HCT116 (cell line): ENCODE data around the gene STRAP. TPM values are rescaled to one million over a fixed set of nuclear protein-coding genes. Genes with fewer than 3 reads are reported as not detected.

ENCODE experiments used
- ATAC-seq: fragments of 200-7000 bp; cut with Tn5 transposase; 2 replicates; pipeline ENCODE4 v1.9.1; 2020; ENCODE audit warnings: mild to moderate bottlenecking, moderate library complexity
- BruUV-seq: library from RNA; stranded (reverse); fragments of 400-500 nt; replicated peaks from 2 replicates; lab custom pipeline; 2021; lab: Mats Ljungman, UMichigan
- CTCF ChIA-PET: fragments of 300-600 bp; sonication (Branson Sonifier 250); formaldehyde crosslinking; loops from one replicate; lab custom pipeline; 2021; ENCODE audit warnings: antibody characterized with exemption; lab: Charles Lee
- POLR2A ChIA-PET: fragments of 300-600, 350-600 bp; sonication (Branson Sonifier 250); formaldehyde crosslinking; loops from one replicate; lab custom pipeline; 2021; ENCODE audit warnings: antibody characterized with exemption; lab: Charles Lee
- RAD21 ChIA-PET, 2 experiments: fragments of 300-600 bp; sonication (Branson Sonifier 250); formaldehyde crosslinking; loops; one replicate each; lab custom pipeline; 2023; ENCODE audit warnings: low total read pairs in 2 of 2; ENCODE audit not compliant: uncharacterized antibody in 2 of 2, unreplicated experiment in 2 of 2, low non-redundant PET in 1 of 2; lab: Charles Lee
- DNase-seq: peaks from one replicate; pipeline ENCODE4 v3.0.0-alpha.2; 2010; ENCODE audit warnings: low read depth, low spot score
- H2AFZ ChIP-seq: fragments of 200-600 bp; shearing (Covaris generic), sonication (generic); 2 replicates; pipeline ENCODE4 v1.6.1; 2017; ENCODE audit warnings: low read depth, mixed run types, mixed read lengths, antibody characterized with exemption, low read length; ENCODE audit not compliant: poor library complexity, severe bottlenecking
- H3K27ac ChIP-seq: 2 replicates; pipeline ENCODE4 v1.5.1; 2012; ENCODE audit warnings: low read depth, low read length
- H3K27me3 ChIP-seq: fragments of 200-600 bp; sonication (generic); 2 replicates; pipeline ENCODE4 v1.6.1; 2016; ENCODE audit warnings: mixed run types, low read length, mixed read lengths; ENCODE audit not compliant: insufficient read depth
- H3K36me3 ChIP-seq, 2 experiments: fragments of 200-500 bp in 1 of 2; fragments of 200-600 bp in 1 of 2; sonication (Bioruptor generic) in 1 of 2; sonication (generic) in 1 of 2; 2 replicates each; pipeline versions ENCODE4 v1.5.1 to v1.6.1; 2014 to 2016; ENCODE audit warnings: low read length in 2 of 2, inconsistent platforms in 1 of 2, mixed read lengths in 1 of 2, mixed run types in 1 of 2; ENCODE audit not compliant: insufficient read depth in 2 of 2, control insufficient read depth in 1 of 2
- H3K4me1 ChIP-seq, 2 experiments: fragments of 200-600 bp in 1 of 2; sonication (generic) in 1 of 2; 2 replicates each; pipeline versions ENCODE4 v1.5.1 to v1.6.1; 2012 to 2017; ENCODE audit warnings: low read length in 2 of 2, inconsistent platforms in 1 of 2, mild to moderate bottlenecking in 1 of 2, mixed read lengths in 1 of 2, mixed run types in 1 of 2, moderate library complexity in 1 of 2; ENCODE audit not compliant: insufficient read depth in 2 of 2, control insufficient read depth in 1 of 2
- H3K4me2 ChIP-seq: fragments of 200-600 bp; sonication (generic); 2 replicates; pipeline ENCODE4 v1.6.1; 2017; ENCODE audit warnings: mixed run types, low read length, mixed read lengths
- H3K4me3 ChIP-seq, 2 experiments: fragments of 200-600 bp in 1 of 2; sonication (generic) in 1 of 2; replicated peaks in 1 of 2; 2 replicates each; pipeline ENCODE4 v1.5.1; 2011 to 2016; ENCODE audit warnings: low read length in 2 of 2, control low read depth in 1 of 2, low read depth in 1 of 2, mild to moderate bottlenecking in 1 of 2, mixed read lengths in 1 of 2, mixed run types in 1 of 2
- H3K79me2 ChIP-seq: fragments of 200-600 bp; sonication (generic); 2 replicates; pipeline ENCODE4 v1.6.1; 2017; ENCODE audit warnings: mild to moderate bottlenecking, mixed run types, low read length, moderate library complexity, mixed read lengths; ENCODE audit not compliant: insufficient read depth
- H3K9ac ChIP-seq: fragments of 200-600 bp; sonication (generic); 2 replicates; pipeline ENCODE4 v1.6.1; 2016; ENCODE audit warnings: low read length, mixed read lengths
- H3K9me2 ChIP-seq: fragments of 200-600 bp; sonication (generic), shearing (Covaris generic); 2 replicates; pipeline ENCODE4 v1.6.1; 2017; ENCODE audit warnings: mixed run types, mild to moderate bottlenecking, moderate library complexity; ENCODE audit not compliant: insufficient read depth
- H3K9me3 ChIP-seq, 2 experiments: fragments of 200-500 bp in 1 of 2; fragments of 200-600 bp in 1 of 2; sonication (Bioruptor generic) in 1 of 2; sonication (generic) in 1 of 2; 2 replicates each; pipeline ENCODE4 v1.6.1; 2014 to 2017; ENCODE audit warnings: low read length in 2 of 2, mixed read lengths in 2 of 2, inconsistent platforms in 1 of 2, low read depth in 1 of 2, mild to moderate bottlenecking in 1 of 2, mixed run types in 1 of 2, moderate library complexity in 1 of 2; ENCODE audit not compliant: control insufficient read depth in 1 of 2, insufficient read depth in 1 of 2
- H4K20me1 ChIP-seq: fragments of 200-600 bp; sonication (generic), shearing (Covaris generic); 2 replicates; pipeline ENCODE4 v1.6.1; 2017; ENCODE audit warnings: mixed run types, mild to moderate bottlenecking, moderate library complexity; ENCODE audit not compliant: insufficient read depth
- CEBPB ChIP-seq: IDR thresholded peaks from 2 replicates; pipeline ENCODE4 v1.6.1; 2012; ENCODE audit warnings: low read depth
- CTCF ChIP-seq, 3 experiments: fragments of 200-600 bp in 1 of 3; sonication (generic) in 1 of 3; IDR thresholded peaks in 2 of 3; conservative IDR thresholded peaks in 1 of 3; 2 replicates each; pipeline ENCODE4 v1.5.1; 2012 to 2017; ENCODE audit warnings: low read depth in 2 of 3, low read length in 2 of 3, antibody characterized with exemption in 1 of 3, borderline replicate concordance in 1 of 3, control low read depth in 1 of 3, mild to moderate bottlenecking in 1 of 3, mixed read lengths in 1 of 3, mixed run types in 1 of 3, moderate library complexity in 1 of 3; ENCODE audit not compliant: insufficient read depth in 1 of 3
- EGR1 ChIP-seq: IDR thresholded peaks from 2 replicates; pipeline ENCODE4 v1.6.1; 2012; ENCODE audit warnings: low read depth
- ELF1 ChIP-seq: IDR thresholded peaks from 2 replicates; pipeline ENCODE4 v1.6.1; 2012; ENCODE audit warnings: low read depth, borderline replicate concordance
- EZH2 ChIP-seq: fragments of 200-600 bp; sonication (generic); IDR thresholded peaks from 2 replicates; pipeline ENCODE4 v1.6.1; 2017; ENCODE audit warnings: antibody characterized with exemption, mixed run types
- FOSL1 ChIP-seq: IDR thresholded peaks from 2 replicates; pipeline ENCODE4 v1.6.1; 2012; ENCODE audit warnings: low read depth
- JUND ChIP-seq: IDR thresholded peaks from 2 replicates; pipeline ENCODE4 v1.6.1; 2012
- MAX ChIP-seq: IDR thresholded peaks from 2 replicates; pipeline ENCODE4 v1.6.1; 2012
- POLR2A ChIP-seq: IDR thresholded peaks from 2 replicates; pipeline ENCODE4 v1.7.0; 2011; ENCODE audit warnings: borderline replicate concordance; ENCODE audit not compliant: insufficient read depth, insufficient read length; ENCODE audit errors: extremely low read depth
- RAD21 ChIP-seq: IDR thresholded peaks from 2 replicates; pipeline ENCODE4 v1.6.1; 2012; ENCODE audit warnings: low read depth, mild to moderate bottlenecking
- SP1 ChIP-seq: IDR thresholded peaks from 2 replicates; pipeline ENCODE4 v1.6.1; 2012; ENCODE audit warnings: low read depth
- SRF ChIP-seq: IDR thresholded peaks from 2 replicates; pipeline ENCODE4 v1.6.1; 2012; ENCODE audit warnings: low read depth
- ZFX ChIP-seq: fragments of 450-650 bp; IDR thresholded peaks from 2 replicates; pipeline ENCODE4 v1.6.1; 2017
- ZNF274 ChIP-seq: fragments of 200-500 bp; sonication (Bioruptor generic); IDR thresholded peaks from 2 replicates; pipeline ENCODE4 v1.6.1; 2014; ENCODE audit warnings: mild to moderate bottlenecking, low read depth, low read length, inconsistent platforms
- intact Hi-C: fragments of 100-400 bp; cut with micrococcal nuclease; formaldehyde crosslinking; loops from 2 replicates; pipeline ENCODE4 v1.10.0; 2022
- total RNA-seq: library from RNA; stranded (reverse); gene quantifications from one replicate; pipeline ENCODE4 v1.2.1, GENCODE V29; 2021; ENCODE audit not compliant: unreplicated experiment

The STRAP gene
- total RNA-seq, 1 experiment from 2014 or later = 156 TPM

GRCh38 chr12:15936751-15937150 is 54.6 kb downstream of the STRAP start:
- no peak overlapping the region for H3K9ac ChIP-seq
- intact Hi-C loops = no loop called here
- no peak overlapping the region for H2AFZ ChIP-seq
- no peaks in the 10 kb centered on the region for H3K9me3 ChIP-seq
- TF ChIP-seq RAD21 (no peak), MAX (no peak), POLR2A (no peak), CEBPB (no peak), ELF1 (no peak), CTCF (IDR thresholded peaks at IDR 0.05 in 2 of 3, conservative IDR thresholded peaks at IDR 0.05 in 1 of 3; ENCODE audit: borderline replicate concordance in 1 of 3, insufficient read depth in 1 of 3, low read depth in 2 of 3, low read length in 2 of 3) (no peak), FOSL1 (no peak), ZNF274 (no peak), ZFX (no peak), JUND (no peak), SRF (no peak), SP1 (no peak), EGR1 (no peak), EZH2 (no peak)
- no TSS peak for BruUV-seq
- H3K4me2 ChIP-seq = no peak overlapping the region
- ATAC-seq = no peak
- H3K27ac ChIP-seq = no peak overlapping the region
- RAD21 ChIA-PET = no interaction called here
- no peaks in the 10 kb centered on the region; the same call in 1 of the 2 replicates for H3K79me2 ChIP-seq
- H4K20me1 ChIP-seq = no peaks in the 10 kb centered on the region
- no peaks in the 10 kb centered on the region for H3K9me2 ChIP-seq
- no peak for DNase-seq
- H3K4me3 ChIP-seq = no peak overlapping the region
- no peaks in the 10 kb centered on the region for H3K27me3 ChIP-seq
- peaks cover 1 to 10% of the 10 kb centered on the region in 2 experiments; a peak in 3 of 4 replicates for H3K4me1 ChIP-seq
- no peaks in the 10 kb centered on the region for H3K36me3 ChIP-seq
- POLR2A ChIA-PET = no interaction called here
- CTCF ChIA-PET = no interaction called here
